Keratinocyte (primary cell): ENCODE measurements around the gene LYRM2.

Source experiments
- EZH2 ChIP-seq: IDR thresholded peaks from one replicate; pipeline ENCODE4 v1.6.1; 2012; ENCODE audit warnings: inconsistent platforms, mild to moderate bottlenecking, low read length, moderate library complexity
- TF ChIP-seq, protein P1 (sequence below), 3 experiments: IDR thresholded peaks in 1 of 3; conservative IDR thresholded peaks in 1 of 3; optimal IDR thresholded peaks in 1 of 3; 2 replicates in 2 of 3; 3 replicates in 1 of 3; pipeline versions ENCODE3 to v1.5.1; 2011; ENCODE audit warnings: low read length in 3 of 3, mild to moderate bottlenecking in 3 of 3, moderate library complexity in 2 of 3, control low read depth in 1 of 3, inconsistent platforms in 1 of 3; ENCODE audit not compliant: insufficient read depth in 2 of 3; ENCODE audit errors: extremely low read depth in 1 of 3

GRCh38 chr6:89518352-89519055, 120.0 kb downstream of the LYRM2 start:
- TF ChIP-seq EZH2, result no peak
- TF ChIP-seq, protein P1, sequence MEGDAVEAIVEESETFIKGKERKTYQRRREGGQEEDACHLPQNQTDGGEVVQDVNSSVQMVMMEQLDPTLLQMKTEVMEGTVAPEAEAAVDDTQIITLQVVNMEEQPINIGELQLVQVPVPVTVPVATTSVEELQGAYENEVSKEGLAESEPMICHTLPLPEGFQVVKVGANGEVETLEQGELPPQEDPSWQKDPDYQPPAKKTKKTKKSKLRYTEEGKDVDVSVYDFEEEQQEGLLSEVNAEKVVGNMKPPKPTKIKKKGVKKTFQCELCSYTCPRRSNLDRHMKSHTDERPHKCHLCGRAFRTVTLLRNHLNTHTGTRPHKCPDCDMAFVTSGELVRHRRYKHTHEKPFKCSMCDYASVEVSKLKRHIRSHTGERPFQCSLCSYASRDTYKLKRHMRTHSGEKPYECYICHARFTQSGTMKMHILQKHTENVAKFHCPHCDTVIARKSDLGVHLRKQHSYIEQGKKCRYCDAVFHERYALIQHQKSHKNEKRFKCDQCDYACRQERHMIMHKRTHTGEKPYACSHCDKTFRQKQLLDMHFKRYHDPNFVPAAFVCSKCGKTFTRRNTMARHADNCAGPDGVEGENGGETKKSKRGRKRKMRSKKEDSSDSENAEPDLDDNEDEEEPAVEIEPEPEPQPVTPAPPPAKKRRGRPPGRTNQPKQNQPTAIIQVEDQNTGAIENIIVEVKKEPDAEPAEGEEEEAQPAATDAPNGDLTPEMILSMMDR (optimal IDR thresholded peaks at IDR 0.05 in 1 of 3, IDR thresholded peaks at IDR 0.05 in 1 of 3, conservative IDR thresholded peaks at IDR 0.05 in 1 of 3; ENCODE audit: extremely low read depth in 1 of 3, insufficient read depth in 2 of 3, low read length in 3 of 3), result no peak
